K562 (cell line): ENCODE data around the gene MNDA. TPM values are rescaled to one million over a fixed set of nuclear protein-coding genes. Genes with fewer than 3 reads are reported as not detected.
A peak's percentile ranks its signal among the peaks of the same experiment; 100 is the strongest.

ENCODE experiments used
- AFF4 ChIP-seq: sonication (generic); formaldehyde crosslinking; IDR thresholded peaks from 2 replicates; pipeline ENCODE4 v1.8.0; 2023; ENCODE audit warnings: mild to moderate bottlenecking, missing genetic modification reagents
- CHCHD3 ChIP-seq: fragments of 250-450 bp; sonication (Bioruptor Pico); IDR thresholded peaks from 2 replicates; pipeline ENCODE4 v2.1.2; 2022; ENCODE audit warnings: mild to moderate bottlenecking
- CHD1 ChIP-seq: fragments of 200-600 bp; sonication (generic); IDR thresholded peaks from one replicate; pipeline ENCODE4 v1.6.1; 2012; ENCODE audit warnings: mild to moderate bottlenecking, moderate library complexity, low read length, inconsistent platforms
- HCFC1 ChIP-seq: IDR thresholded peaks from 2 replicates; pipeline ENCODE4 v1.6.1; 2012; ENCODE audit warnings: low read depth, low read length, improper control_type of control experiment
- ID3 ChIP-seq, 2 experiments: fragments of 250-450 bp in 1 of 2; fragments of 450-650 bp in 1 of 2; sonication (Bioruptor Pico) in 1 of 2; IDR thresholded peaks; 2 replicates each; pipeline versions ENCODE4 v1.6.1 to v1.8.0; 2016 to 2021; ENCODE audit warnings: mild to moderate bottlenecking in 2 of 2, moderate library complexity in 2 of 2, missing compliant biosample characterization in 1 of 2, missing genetic modification characterization in 1 of 2
- MECOM ChIP-seq: fragments of 250-450 bp; sonication (Bioruptor Pico); IDR thresholded peaks from 2 replicates; pipeline ENCODE4 v1.8.0; 2022; ENCODE audit warnings: inconsistent platforms
- MYBL2 ChIP-seq, 2 experiments: fragments of 450-650 bp in 1 of 2; sonication (generic) in 1 of 2; formaldehyde crosslinking in 1 of 2; IDR thresholded peaks; 2 replicates each; pipeline versions ENCODE4 v1.6.1 to v1.8.1; 2017 to 2022; ENCODE audit warnings: borderline replicate concordance in 1 of 2, inconsistent platforms in 1 of 2, low read depth in 1 of 2, mild to moderate bottlenecking in 1 of 2, missing genetic modification reagents in 1 of 2, moderate library complexity in 1 of 2
- NFIX ChIP-seq: fragments of 250-450 bp; sonication (Bioruptor Pico); IDR thresholded peaks from 2 replicates; pipeline ENCODE4 v1.4.0; 2020; ENCODE audit warnings: low read depth, mild to moderate bottlenecking, moderate library complexity
- PRPF4 ChIP-seq: fragments of 200-400 bp; formaldehyde crosslinking; IDR thresholded peaks from one replicate; pipeline ENCODE4 v1.6.1; 2017; ENCODE audit warnings: low read length, low read depth, mild to moderate bottlenecking; ENCODE audit not compliant: insufficient read depth, poor library complexity, severe bottlenecking
- SRF ChIP-seq, 2 experiments: fragments of 250-450, 450-650 bp in 1 of 2; sonication (Bioruptor Pico) in 1 of 2; sonication (generic) in 1 of 2; formaldehyde crosslinking; IDR thresholded peaks; 2 replicates each; pipeline versions ENCODE4 v1.5.0 to v1.5.1; 2020 to 2022; ENCODE audit warnings: mild to moderate bottlenecking in 1 of 2, missing genetic modification reagents in 1 of 2
- TCF7 ChIP-seq: sonication (generic); IDR thresholded peaks from 2 replicates; pipeline ENCODE4 v1.6.1; 2016; ENCODE audit warnings: antibody characterized with exemption, borderline replicate concordance
- THAP7 ChIP-seq: fragments of 250-450 bp; sonication (Bioruptor Pico); IDR thresholded peaks from 2 replicates; pipeline ENCODE4 v1.5.0; 2021
- THRB ChIP-seq: fragments of 450-650 bp; formaldehyde crosslinking; conservative IDR thresholded peaks from 2 replicates; pipeline ENCODE4 v1.4.0; 2022; ENCODE audit warnings: mild to moderate bottlenecking, missing genetic modification characterization
- ZBTB5 ChIP-seq: fragments of 450-650 bp; IDR thresholded peaks from 2 replicates; pipeline ENCODE4 v1.6.1; 2017; ENCODE audit warnings: antibody characterized with exemption
- ZNF124 ChIP-seq: sonication (generic); formaldehyde crosslinking; IDR thresholded peaks from 2 replicates; pipeline ENCODE4 v1.8.1; 2022; ENCODE audit warnings: missing genetic modification reagents
- ZNF174 ChIP-seq: fragments of 250-450 bp; sonication (Bioruptor Pico); IDR thresholded peaks from 2 replicates; pipeline ENCODE4 v1.4.0; 2020; ENCODE audit warnings: mild to moderate bottlenecking
- ZNF431 ChIP-seq: sonication (generic); formaldehyde crosslinking; IDR thresholded peaks from 2 replicates; pipeline ENCODE4 v1.8.0; 2022; ENCODE audit warnings: mild to moderate bottlenecking, missing genetic modification reagents
- polyA plus RNA-seq, 8 experiments: library from polyadenylated mRNA; depleted of rRNA in 4 of 8; stranded (reverse) in 5 of 8; unstranded in 3 of 8; fragments of >200 nt; fragmentation: Nextera tagmentation in 2 of 8; fragmentation: Illumina TruSeq in 1 of 8; extraction: Ambion mirVana in 2 of 8; extraction: Trizol in 1 of 8; gene quantifications; 2 replicates each; pipeline versions ENCODE4 v1.2.1 to v1.2.3, GENCODE V29; 2011 to 2014; ENCODE audit warnings: inconsistent platforms in 1 of 8, missing spikeins in 1 of 8
- total RNA-seq, 7 experiments: library from RNA; depleted of rRNA in 6 of 7; stranded (reverse); fragments of >200 nt in 6 of 7; fragmentation: Illumina TruSeq in 2 of 7; extraction: Trizol in 2 of 7; gene quantifications; 2 replicates each; pipeline versions ENCODE4 v1.2.1 to v1.2.3, GENCODE V29; 2011 to 2021; ENCODE audit warnings: low replicate concordance in 1 of 7

The MNDA gene
- total and polyA plus RNA-seq, 9 of the 15 experiments (the other 6 are each of a cell fraction or from before 2014, with no cell fraction given), result 0.08 to 0.14 (median 0.09) TPM; not detected in 6

DNA sequence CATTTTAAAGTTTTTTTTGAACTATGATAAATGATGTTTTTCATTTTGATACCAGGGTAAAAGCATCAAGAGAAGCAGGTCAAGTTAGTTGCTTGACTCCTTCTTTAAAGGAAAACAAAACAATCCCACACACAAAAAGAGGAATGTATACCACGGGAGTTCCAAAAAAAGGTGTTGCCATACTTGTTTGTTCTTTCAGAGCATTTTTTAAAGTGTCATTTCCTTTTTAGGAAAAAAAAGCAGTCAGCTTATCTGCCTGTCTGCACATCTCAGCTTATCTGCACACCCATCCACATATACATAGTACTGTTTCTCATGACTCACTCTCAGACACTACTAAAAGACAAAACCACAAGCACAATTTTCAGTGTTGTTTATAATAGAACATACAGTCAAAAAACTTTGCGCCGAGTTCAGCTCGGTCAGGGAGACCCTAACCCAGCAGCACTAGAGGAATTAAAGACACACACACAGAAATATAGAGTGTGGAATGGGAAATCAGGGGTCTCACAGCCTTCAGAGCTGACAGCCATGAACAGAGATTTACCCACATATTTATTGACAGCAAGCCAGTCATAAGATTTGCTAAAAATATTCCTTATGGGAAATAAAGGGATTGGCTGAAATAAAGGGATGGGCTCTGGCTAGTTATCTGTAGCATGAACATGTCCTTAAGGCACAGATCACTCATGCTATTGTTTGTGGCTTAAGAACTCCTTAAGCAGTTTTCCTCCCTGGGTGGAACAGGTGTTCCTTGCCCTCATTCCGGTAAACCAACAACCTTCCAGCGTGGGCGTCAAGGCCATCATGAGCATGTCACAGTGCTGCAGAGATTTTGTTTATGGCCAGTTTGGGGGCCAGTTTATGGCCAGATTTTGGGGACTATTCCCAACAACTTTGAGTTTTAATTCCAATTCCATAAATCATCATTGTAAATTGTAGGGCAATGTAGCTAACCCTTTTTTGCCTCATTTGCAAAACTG is 11.4 kb upstream of the MNDA start (continued):
- no peak for TF ChIP-seq AFF4 (CRISPR knock-in tag)
- TF ChIP-seq ZNF124, result no peak
- no peak for TF ChIP-seq MECOM (CRISPR knock-in tag)
- peak; percentile 93 to 99 for TF ChIP-seq SRF (CRISPR knock-in tag; IDR thresholded peaks at IDR 0.05)
- no peak for TF ChIP-seq CHD1
- TF ChIP-seq HCFC1, result no peak
- TF ChIP-seq ID3 (CRISPR knock-in tag; IDR thresholded peaks at IDR 0.05), result no peak
- no peak for TF ChIP-seq ID3 (tag; IDR thresholded peaks at IDR 0.05)
- TF ChIP-seq PRPF4, result no peak
- no peak for TF ChIP-seq ZBTB5
- TF ChIP-seq THAP7, result no peak
- TF ChIP-seq THRB (CRISPR knock-in tag), result peak; percentile 37; the same call in 1 of the 2 replicates
- TF ChIP-seq MYBL2 (IDR thresholded peaks at IDR 0.05; ENCODE audit: low read depth), result no peak
- no peak for TF ChIP-seq MYBL2 (CRISPR knock-in tag; IDR thresholded peaks at IDR 0.05; ENCODE audit: borderline replicate concordance)
- TF ChIP-seq ZNF174 (CRISPR knock-in tag), result no peak
- TF ChIP-seq NFIX (CRISPR knock-in tag), result no peak
- TF ChIP-seq ZNF431, result no peak
- TF ChIP-seq CHCHD3 (CRISPR knock-in tag), result no peak
- no peak for TF ChIP-seq TCF7
